GM12891 (cell line): Measurements from ENCODE around the gene VCX3B.

Source experiments
- POLR2A ChIP-seq: IDR thresholded peaks from 2 replicates; pipeline ENCODE4 v1.6.1; 2011; ENCODE audit warnings: low read depth, low read length, control low read depth
- POLR2AphosphoS5 ChIP-seq: IDR thresholded peaks from 2 replicates; pipeline ENCODE4 v1.6.1; 2011; ENCODE audit warnings: low read depth, low read length, control low read depth

- TF ChIP-seq POLR2AphosphoS5 (no peak), POLR2A (no peak)
Measured at GRCh38 chrX:8447368-8447767, 17.3 kb upstream of the VCX3B start.
